Hepatocyte (in vitro differentiated cells): Measurements from ENCODE around the gene C1orf232. TPM values are rescaled to one million over a fixed set of nuclear protein-coding genes. Genes with fewer than 3 reads are reported as not detected.

Experiments
- DNase-seq: peaks from one replicate; pipeline ENCODE4 v3.0.0-alpha.2; 2016; ENCODE audit warnings: low spot score
- H2AFZ ChIP-seq: fragments of 200-600 bp; sonication (generic); 2 replicates; pipeline ENCODE4 v1.6.0; 2016; ENCODE audit warnings: antibody characterized with exemption, mild to moderate bottlenecking
- H3K27ac ChIP-seq: fragments of 200-600 bp; sonication (generic); 2 replicates; pipeline ENCODE4 v1.5.1; 2016; ENCODE audit warnings: mild to moderate bottlenecking
- H3K27me3 ChIP-seq: fragments of 200-600 bp; sonication (generic); 2 replicates; pipeline ENCODE4 v1.6.1; 2016
- H3K36me3 ChIP-seq: fragments of 200-600 bp; sonication (generic); replicated peaks from 2 replicates; pipeline ENCODE4 v1.5.1; 2016; ENCODE audit warnings: low read depth; ENCODE audit not compliant: insufficient read depth
- H3K4me1 ChIP-seq: fragments of 200-600 bp; sonication (generic); 2 replicates; pipeline ENCODE4 v1.5.1; 2016; ENCODE audit warnings: mild to moderate bottlenecking, moderate library complexity; ENCODE audit not compliant: insufficient read depth
- H3K4me2 ChIP-seq: fragments of 200-600 bp; sonication (generic); 2 replicates; pipeline ENCODE4 v1.6.0; 2016
- H3K4me3 ChIP-seq: fragments of 200-600 bp; sonication (generic); 2 replicates; pipeline ENCODE4 v1.5.1; 2016; ENCODE audit warnings: mild to moderate bottlenecking
- H3K79me2 ChIP-seq: fragments of 200-600 bp; sonication (generic); 2 replicates; pipeline ENCODE4 v1.6.0; 2017; ENCODE audit warnings: mild to moderate bottlenecking
- H3K9me2 ChIP-seq: fragments of 200-600 bp; sonication (generic); replicated peaks from 2 replicates; pipeline ENCODE4 v1.6.0; 2017; ENCODE audit warnings: mild to moderate bottlenecking; ENCODE audit not compliant: insufficient read depth
- H3K9me3 ChIP-seq: fragments of 200-600 bp; sonication (generic); 2 replicates; pipeline ENCODE4 v1.5.1; 2016; ENCODE audit warnings: low read depth, mild to moderate bottlenecking
- H4K20me1 ChIP-seq: fragments of 200-600 bp; sonication (generic); 2 replicates; pipeline ENCODE4 v1.6.0; 2016; ENCODE audit warnings: mild to moderate bottlenecking; ENCODE audit not compliant: insufficient read depth, poor library complexity, severe bottlenecking
- EZH2 ChIP-seq: fragments of 200-600 bp; sonication (generic); IDR thresholded peaks from 2 replicates; pipeline ENCODE4 v1.6.1; 2016; ENCODE audit warnings: antibody characterized with exemption, mild to moderate bottlenecking, borderline replicate concordance
- EZH2phosphoT487 ChIP-seq: fragments of 200-600 bp; sonication (generic); IDR thresholded peaks from one replicate; pipeline ENCODE4 v1.6.1; 2018; ENCODE audit warnings: antibody characterized with exemption, mild to moderate bottlenecking, low read depth, moderate library complexity; ENCODE audit not compliant: unreplicated experiment, severe bottlenecking
- WGBS: methylation state at CpG from one replicate; pipeline ENCODE4 v1.1.6; 2016; ENCODE audit warnings: low lambda C conversion rate; ENCODE audit errors: missing lambda C conversion rate; 5-methylcytosine and 5-hydroxymethylcytosine counted together
- polyA plus RNA-seq: library from polyadenylated mRNA; unstranded; fragments of >200 nt; fragmentation: Nextera tagmentation; extraction: Ambion mirVana; gene quantifications from 2 replicates; pipeline ENCODE4 v1.2.1, GENCODE V29; 2016
- total RNA-seq: library from RNA; depleted of rRNA; stranded (reverse); fragments of >200 nt; gene quantifications from 2 replicates; pipeline ENCODE4 v1.2.3, GENCODE V29; 2014
- TF ChIP-seq, protein P1 (sequence below): fragments of 200-600 bp; sonication (generic); IDR thresholded peaks from 2 replicates; pipeline ENCODE4 v1.5.1; 2016; ENCODE audit warnings: antibody characterized with exemption, mild to moderate bottlenecking; ENCODE audit not compliant: poor library complexity

C1orf232 gene
- total and polyA plus RNA-seq, 2 experiments from 2014 or later = not detected

GRCh38 chr1:26171084-26172072 is 2.6 kb upstream of the C1orf232 start, which contains the start of gene ZNF593OS:
Gene ZNF593OS (minus strand): TSS chr1:26171832. CDS start chr1:26171661, 171 bp downstream.
- Histone ChIP-seq H3K4me1 (peaks cover 8% of the 10 kb centered on the region), H3K27me3 (no peaks in the 10 kb centered on the region), H3K4me3 (no peak within 1 kb of the TSS), H3K9me3 (no peaks in the 10 kb centered on the region), H2AFZ (no peak within 1 kb of the TSS), H4K20me1 (no peaks in the 10 kb centered on the region), H3K27ac (no peak within 1 kb of the TSS), H3K79me2 (peaks cover 12% of the 10 kb centered on the region), H3K9me2 (no peaks in the 10 kb centered on the region), H3K36me3 (no peaks in the 10 kb centered on the region), H3K4me2 (peak within 1 kb of the TSS; percentile 91)
- 92% methylated on average over 34 of the region's 34 CpGs for WGBS
- TF ChIP-seq, protein P1, sequence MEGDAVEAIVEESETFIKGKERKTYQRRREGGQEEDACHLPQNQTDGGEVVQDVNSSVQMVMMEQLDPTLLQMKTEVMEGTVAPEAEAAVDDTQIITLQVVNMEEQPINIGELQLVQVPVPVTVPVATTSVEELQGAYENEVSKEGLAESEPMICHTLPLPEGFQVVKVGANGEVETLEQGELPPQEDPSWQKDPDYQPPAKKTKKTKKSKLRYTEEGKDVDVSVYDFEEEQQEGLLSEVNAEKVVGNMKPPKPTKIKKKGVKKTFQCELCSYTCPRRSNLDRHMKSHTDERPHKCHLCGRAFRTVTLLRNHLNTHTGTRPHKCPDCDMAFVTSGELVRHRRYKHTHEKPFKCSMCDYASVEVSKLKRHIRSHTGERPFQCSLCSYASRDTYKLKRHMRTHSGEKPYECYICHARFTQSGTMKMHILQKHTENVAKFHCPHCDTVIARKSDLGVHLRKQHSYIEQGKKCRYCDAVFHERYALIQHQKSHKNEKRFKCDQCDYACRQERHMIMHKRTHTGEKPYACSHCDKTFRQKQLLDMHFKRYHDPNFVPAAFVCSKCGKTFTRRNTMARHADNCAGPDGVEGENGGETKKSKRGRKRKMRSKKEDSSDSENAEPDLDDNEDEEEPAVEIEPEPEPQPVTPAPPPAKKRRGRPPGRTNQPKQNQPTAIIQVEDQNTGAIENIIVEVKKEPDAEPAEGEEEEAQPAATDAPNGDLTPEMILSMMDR = no peak
- TF ChIP-seq EZH2 (no peak), EZH2phosphoT487 (no peak)
- DNase-seq = peak; percentile 5

- Histone ChIP-seq H3K4me3 (peak overlapping the region; percentile 83), H4K20me1 (no peaks in the 10 kb centered on the region), H3K9me3 (no peaks in the 10 kb centered on the region), H3K27ac (peak overlapping the region; percentile 90), H3K4me2 (peak overlapping the region; percentile 91), H3K9me2 (no peaks in the 10 kb centered on the region), H2AFZ (peak overlapping the region; percentile 85), H3K4me1 (peaks cover 8% of the 10 kb centered on the region), H3K79me2 (peaks cover 12% of the 10 kb centered on the region), H3K27me3 (no peaks in the 10 kb centered on the region), H3K36me3 (no peaks in the 10 kb centered on the region)
- 82% methylated on average over 9 of the region's 9 CpGs for WGBS
- no peak for DNase-seq
- TF ChIP-seq EZH2 (no peak), EZH2phosphoT487 (no peak)
- TF ChIP-seq, protein P1 = no peak
These were observed 1.7 kb upstream of the C1orf232 start for GRCh38 chr1:26170472-26170821.

DNA sequence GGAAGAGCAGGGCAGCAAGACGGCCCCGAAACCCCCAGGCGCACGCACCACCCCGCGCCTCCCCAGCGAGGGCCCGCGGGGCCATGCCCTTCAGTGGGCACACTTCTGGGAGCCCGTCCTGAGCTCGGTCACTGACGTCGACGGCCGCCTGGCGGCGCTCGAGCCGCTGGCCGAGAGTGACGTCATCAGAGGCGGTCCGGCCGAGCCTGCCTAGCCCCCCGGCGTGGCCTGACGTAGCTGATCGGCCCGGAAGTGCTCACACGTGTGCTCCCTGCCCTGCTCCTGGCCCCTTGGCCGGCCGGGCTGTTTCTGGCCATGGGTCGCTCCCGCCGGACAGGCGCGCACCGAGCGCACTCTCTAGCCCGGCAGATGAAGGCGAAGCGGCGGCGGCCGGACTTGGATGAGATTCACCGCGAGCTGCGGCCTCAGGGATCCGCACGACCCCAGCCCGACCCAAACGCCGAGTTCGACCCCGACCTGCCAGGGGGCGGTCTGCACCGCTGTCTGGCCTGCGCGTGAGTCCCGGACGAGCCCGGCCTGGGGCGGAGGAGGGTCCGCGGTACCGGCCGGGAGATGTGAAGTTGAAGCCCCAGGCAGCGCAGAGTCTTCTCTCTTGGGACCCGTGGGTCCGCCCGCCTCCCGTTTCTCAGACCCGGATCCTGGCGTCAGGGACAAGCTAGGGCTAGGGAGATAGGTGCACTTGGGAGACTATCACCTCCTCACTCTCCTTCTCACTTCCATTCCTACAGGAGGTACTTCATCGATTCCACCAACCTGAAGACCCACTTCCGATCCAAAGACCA is 1.1 kb upstream of the C1orf232 start, which contains the start of gene ZNF593:
Gene ZNF593 (plus strand): TSS at position 240 of the 803 bp plus-strand sequence. CDS start 76 bp downstream, at position 316.
- Histone ChIP-seq H3K4me1 (peaks cover 14% of the 10 kb centered on the region), H3K4me3 (peak within 1 kb of the TSS; percentile 83), H3K27me3 (no peaks in the 10 kb centered on the region), H3K36me3 (no peaks in the 10 kb centered on the region), H3K79me2 (peaks cover 12% of the 10 kb centered on the region), H3K27ac (peak within 1 kb of the TSS; percentile 90), H2AFZ (peak within 1 kb of the TSS; percentile 85), H3K9me2 (no peaks in the 10 kb centered on the region), H3K4me2 (peak within 1 kb of the TSS; percentile 91), H3K9me3 (no peaks in the 10 kb centered on the region), H4K20me1 (no peaks in the 10 kb centered on the region)
- WGBS = 3% methylated on average over 74 of the region's 76 CpGs
- DNase-seq = peak; percentile 97
- TF ChIP-seq EZH2phosphoT487 = no peak
- TF ChIP-seq, protein P1 = peak; percentile 94
